HL-60 (cell line): ENCODE results near the gene FOXI1.
"Not testable (repeated sequence)": the region's sequence is repeated elsewhere in the genome, so short reads cannot be mapped to it uniquely, and the experiment has no call there.

ENCODE experiments used
- DNase-seq, 2 experiments: peaks; one replicate each; pipeline ENCODE4 v3.0.0-alpha.2; 2010 to 2020; ENCODE audit warnings: low read depth in 1 of 2, low spot score in 1 of 2
- H3K27ac ChIP-seq: fragments of 250-450 bp; sonication (Bioruptor Pico); replicated peaks from 2 replicates; pipeline ENCODE4 v1.5.1; 2020; ENCODE audit warnings: mild to moderate bottlenecking, moderate library complexity
- H3K27me3 ChIP-seq: fragments of 250-450 bp; sonication (Bioruptor Pico); 2 replicates; pipeline ENCODE4 v1.5.1; 2021; ENCODE audit warnings: mild to moderate bottlenecking, moderate library complexity; ENCODE audit not compliant: insufficient read depth, poor library complexity, severe bottlenecking
- H3K4me3 ChIP-seq: replicated peaks from 2 replicates; pipeline ENCODE4 v1.5.1; 2011; ENCODE audit warnings: mild to moderate bottlenecking, control low read depth, low read length; ENCODE audit not compliant: insufficient read depth
- GABPA ChIP-seq: IDR thresholded peaks from 2 replicates; pipeline ENCODE4 v1.6.1; 2012; ENCODE audit warnings: low read depth
- POLR2AphosphoS5 ChIP-seq: IDR thresholded peaks from 2 replicates; pipeline ENCODE4 v1.6.1; 2012; ENCODE audit warnings: low read depth
- SPI1 ChIP-seq: IDR thresholded peaks from 2 replicates; pipeline ENCODE4 v1.6.1; 2012; ENCODE audit warnings: low read depth, mild to moderate bottlenecking, borderline replicate concordance
- TF ChIP-seq, protein P1 (sequence below): IDR thresholded peaks from 2 replicates; pipeline ENCODE4 v1.6.1; 2012; ENCODE audit warnings: low read depth; ENCODE audit not compliant: insufficient replicate concordance
- TF ChIP-seq, protein P2 (sequence below): IDR thresholded peaks from one replicate; pipeline ENCODE4 v1.5.1; 2011; ENCODE audit warnings: low read length, control low read depth, inconsistent platforms; ENCODE audit not compliant: insufficient read depth

The FOXI1 gene

DNA sequence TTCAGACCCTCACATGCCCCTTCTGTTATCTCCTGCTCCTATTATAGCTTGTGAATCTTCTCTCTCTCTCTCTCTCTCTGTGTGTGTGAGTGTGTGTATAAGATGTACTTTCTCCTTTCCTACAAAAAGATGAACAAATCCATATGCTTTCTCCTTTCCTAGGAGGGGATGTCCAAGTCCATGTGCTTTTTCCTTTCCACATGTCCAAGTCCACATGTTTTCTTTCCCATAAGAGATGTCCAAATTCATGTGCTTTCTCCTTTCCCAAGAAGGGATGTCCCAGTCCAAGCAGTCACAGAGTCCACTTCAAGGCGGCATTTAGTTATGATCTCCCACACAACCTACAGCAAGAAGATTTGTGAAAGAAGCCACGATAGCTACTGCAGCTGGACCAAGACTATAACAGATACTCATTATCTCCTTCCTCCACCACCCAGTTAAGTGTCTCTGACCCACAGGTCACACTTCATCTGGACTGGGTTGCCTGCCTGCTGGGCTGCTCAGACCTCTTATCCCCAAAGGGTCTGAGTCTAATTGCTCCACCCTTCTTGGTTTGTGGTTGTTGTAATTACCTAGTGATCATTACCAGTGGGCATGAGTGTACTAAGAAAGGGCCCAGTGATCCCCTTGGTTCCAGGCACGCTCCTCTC lies 18.4 kb upstream of the FOXI1 start:
- Histone ChIP-seq H3K27me3 (no peaks in the 10 kb centered on the region), H3K4me3 (no peak overlapping the region), H3K27ac (no peak overlapping the region)
- no peak for DNase-seq
- TF ChIP-seq, protein P1, sequence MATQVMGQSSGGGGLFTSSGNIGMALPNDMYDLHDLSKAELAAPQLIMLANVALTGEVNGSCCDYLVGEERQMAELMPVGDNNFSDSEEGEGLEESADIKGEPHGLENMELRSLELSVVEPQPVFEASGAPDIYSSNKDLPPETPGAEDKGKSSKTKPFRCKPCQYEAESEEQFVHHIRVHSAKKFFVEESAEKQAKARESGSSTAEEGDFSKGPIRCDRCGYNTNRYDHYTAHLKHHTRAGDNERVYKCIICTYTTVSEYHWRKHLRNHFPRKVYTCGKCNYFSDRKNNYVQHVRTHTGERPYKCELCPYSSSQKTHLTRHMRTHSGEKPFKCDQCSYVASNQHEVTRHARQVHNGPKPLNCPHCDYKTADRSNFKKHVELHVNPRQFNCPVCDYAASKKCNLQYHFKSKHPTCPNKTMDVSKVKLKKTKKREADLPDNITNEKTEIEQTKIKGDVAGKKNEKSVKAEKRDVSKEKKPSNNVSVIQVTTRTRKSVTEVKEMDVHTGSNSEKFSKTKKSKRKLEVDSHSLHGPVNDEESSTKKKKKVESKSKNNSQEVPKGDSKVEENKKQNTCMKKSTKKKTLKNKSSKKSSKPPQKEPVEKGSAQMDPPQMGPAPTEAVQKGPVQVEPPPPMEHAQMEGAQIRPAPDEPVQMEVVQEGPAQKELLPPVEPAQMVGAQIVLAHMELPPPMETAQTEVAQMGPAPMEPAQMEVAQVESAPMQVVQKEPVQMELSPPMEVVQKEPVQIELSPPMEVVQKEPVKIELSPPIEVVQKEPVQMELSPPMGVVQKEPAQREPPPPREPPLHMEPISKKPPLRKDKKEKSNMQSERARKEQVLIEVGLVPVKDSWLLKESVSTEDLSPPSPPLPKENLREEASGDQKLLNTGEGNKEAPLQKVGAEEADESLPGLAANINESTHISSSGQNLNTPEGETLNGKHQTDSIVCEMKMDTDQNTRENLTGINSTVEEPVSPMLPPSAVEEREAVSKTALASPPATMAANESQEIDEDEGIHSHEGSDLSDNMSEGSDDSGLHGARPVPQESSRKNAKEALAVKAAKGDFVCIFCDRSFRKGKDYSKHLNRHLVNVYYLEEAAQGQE = no peak
- TF ChIP-seq POLR2AphosphoS5 (no peak), GABPA (no peak), SPI1 (no peak)
- TF ChIP-seq, protein P2, sequence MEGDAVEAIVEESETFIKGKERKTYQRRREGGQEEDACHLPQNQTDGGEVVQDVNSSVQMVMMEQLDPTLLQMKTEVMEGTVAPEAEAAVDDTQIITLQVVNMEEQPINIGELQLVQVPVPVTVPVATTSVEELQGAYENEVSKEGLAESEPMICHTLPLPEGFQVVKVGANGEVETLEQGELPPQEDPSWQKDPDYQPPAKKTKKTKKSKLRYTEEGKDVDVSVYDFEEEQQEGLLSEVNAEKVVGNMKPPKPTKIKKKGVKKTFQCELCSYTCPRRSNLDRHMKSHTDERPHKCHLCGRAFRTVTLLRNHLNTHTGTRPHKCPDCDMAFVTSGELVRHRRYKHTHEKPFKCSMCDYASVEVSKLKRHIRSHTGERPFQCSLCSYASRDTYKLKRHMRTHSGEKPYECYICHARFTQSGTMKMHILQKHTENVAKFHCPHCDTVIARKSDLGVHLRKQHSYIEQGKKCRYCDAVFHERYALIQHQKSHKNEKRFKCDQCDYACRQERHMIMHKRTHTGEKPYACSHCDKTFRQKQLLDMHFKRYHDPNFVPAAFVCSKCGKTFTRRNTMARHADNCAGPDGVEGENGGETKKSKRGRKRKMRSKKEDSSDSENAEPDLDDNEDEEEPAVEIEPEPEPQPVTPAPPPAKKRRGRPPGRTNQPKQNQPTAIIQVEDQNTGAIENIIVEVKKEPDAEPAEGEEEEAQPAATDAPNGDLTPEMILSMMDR = no peak

DNA sequence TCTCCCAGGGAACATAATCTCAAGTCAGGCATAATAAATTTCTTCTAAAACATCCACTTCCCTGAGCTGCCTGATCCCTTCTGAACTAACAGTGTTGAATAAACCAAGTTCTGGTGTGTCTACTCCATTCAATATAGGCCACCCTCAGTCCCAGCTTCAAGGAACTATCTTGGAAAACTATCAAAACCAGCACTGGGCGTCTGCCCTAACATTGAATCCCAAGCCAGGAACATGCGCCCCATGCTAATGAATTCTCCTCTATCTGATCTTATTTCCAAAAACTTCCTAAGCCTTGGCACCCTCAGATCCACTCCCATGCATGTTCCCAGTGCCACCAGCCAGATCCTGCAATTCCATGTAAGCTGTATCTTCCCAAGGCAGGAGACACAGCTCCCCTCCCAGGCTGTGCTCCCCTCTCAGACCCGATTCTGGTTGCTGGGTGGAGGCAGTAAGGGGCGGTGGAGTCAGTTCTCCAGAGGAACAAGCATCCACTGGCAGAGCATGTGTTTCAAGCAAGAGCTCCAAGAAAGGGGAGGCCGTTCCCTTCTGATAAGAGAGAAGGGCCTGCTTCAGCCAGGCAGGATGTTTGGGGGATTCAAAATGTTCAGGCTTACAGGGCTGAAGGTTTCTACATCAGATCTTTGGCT lies 13.1 kb upstream of the FOXI1 start:
- TF ChIP-seq POLR2AphosphoS5 = no peak
- Histone ChIP-seq H3K27ac (no peak overlapping the region), H3K27me3 (no peaks in the 10 kb centered on the region), H3K4me3 (no peak overlapping the region)
- DNase-seq = no peak

GRCh38 chr5:170094329-170094728 lies 11.4 kb upstream of the FOXI1 start:
- not testable (repeated sequence) for DNase-seq, H3K4me3 ChIP-seq, H3K27me3 ChIP-seq, H3K27ac ChIP-seq

DNA sequence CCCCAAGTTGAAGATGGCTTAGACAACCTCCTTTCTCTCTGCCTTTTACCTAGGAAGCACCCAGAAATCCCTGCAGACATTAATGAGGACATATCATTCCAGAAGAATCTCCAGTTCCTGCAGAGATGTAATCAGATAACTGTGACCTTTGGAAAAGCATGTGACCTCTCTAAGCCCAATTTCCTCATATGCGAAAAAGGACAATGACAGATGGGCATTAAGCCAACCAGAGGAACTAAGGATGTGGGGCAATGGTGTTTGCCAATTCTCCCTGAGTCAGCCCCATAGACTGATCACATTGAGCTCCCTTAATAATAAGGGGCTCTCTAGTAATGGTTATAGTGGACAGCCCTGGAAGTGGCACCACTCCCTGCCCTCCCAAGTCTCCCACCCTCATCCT lies 10.1 kb upstream of the FOXI1 start:
- Histone ChIP-seq H3K27me3 (no peaks in the 10 kb centered on the region), H3K4me3 (no peak overlapping the region), H3K27ac (no peak overlapping the region)
- TF ChIP-seq, protein P1 = no peak
- TF ChIP-seq, protein P2 = no peak
- no peak for TF ChIP-seq GABPA
- TF ChIP-seq SPI1 = no peak
- no peak for TF ChIP-seq POLR2AphosphoS5
- peak in 1 of 2 experiments; percentile 59 for DNase-seq

- H3K27ac ChIP-seq = no peak overlapping the region
- H3K27me3 ChIP-seq = no peaks in the 10 kb centered on the region
- TF ChIP-seq, protein P1 = no peak
- TF ChIP-seq, protein P2 = no peak
- no peak for TF ChIP-seq GABPA
- TF ChIP-seq POLR2AphosphoS5 = no peak
- TF ChIP-seq SPI1 = peak; percentile 85
- DNase-seq = peak in 1 of 2 experiments; percentile 51
- H3K4me3 ChIP-seq = no peak overlapping the region
Measured at GRCh38 chr5:170097934-170098333, 7.8 kb upstream of the FOXI1 start.
